GM12801 (cell line): ENCODE results near the gene CORO2B.

ENCODE experiments used
- TF ChIP-seq, protein P1 (sequence below): IDR thresholded peaks from one replicate; pipeline ENCODE4 v1.5.1; 2011; ENCODE audit warnings: control low read depth; ENCODE audit not compliant: insufficient read length; ENCODE audit errors: extremely low read depth

Gene CORO2B

DNA sequence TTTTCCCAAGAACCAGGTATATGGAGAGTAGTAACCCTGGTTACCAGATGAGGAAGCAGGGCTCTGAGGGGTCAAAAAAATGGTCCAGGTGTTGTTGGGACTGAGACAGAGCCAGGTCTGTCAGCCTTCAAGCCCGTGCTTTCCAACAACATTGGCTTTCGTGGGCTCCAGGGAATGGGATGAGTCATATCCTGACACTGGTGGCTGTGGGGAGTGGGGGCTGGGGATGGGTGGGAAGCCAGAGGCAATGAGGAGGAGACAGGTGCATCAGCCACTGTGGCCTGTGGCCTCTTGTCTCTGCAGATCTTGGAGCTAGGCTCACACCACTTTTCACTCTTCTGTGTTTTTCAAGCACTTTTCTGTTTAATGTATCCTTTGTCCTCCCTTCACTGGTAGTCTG is 38.2 kb downstream of the CORO2B start:
- TF ChIP-seq, protein P1, sequence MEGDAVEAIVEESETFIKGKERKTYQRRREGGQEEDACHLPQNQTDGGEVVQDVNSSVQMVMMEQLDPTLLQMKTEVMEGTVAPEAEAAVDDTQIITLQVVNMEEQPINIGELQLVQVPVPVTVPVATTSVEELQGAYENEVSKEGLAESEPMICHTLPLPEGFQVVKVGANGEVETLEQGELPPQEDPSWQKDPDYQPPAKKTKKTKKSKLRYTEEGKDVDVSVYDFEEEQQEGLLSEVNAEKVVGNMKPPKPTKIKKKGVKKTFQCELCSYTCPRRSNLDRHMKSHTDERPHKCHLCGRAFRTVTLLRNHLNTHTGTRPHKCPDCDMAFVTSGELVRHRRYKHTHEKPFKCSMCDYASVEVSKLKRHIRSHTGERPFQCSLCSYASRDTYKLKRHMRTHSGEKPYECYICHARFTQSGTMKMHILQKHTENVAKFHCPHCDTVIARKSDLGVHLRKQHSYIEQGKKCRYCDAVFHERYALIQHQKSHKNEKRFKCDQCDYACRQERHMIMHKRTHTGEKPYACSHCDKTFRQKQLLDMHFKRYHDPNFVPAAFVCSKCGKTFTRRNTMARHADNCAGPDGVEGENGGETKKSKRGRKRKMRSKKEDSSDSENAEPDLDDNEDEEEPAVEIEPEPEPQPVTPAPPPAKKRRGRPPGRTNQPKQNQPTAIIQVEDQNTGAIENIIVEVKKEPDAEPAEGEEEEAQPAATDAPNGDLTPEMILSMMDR = no peak

DNA sequence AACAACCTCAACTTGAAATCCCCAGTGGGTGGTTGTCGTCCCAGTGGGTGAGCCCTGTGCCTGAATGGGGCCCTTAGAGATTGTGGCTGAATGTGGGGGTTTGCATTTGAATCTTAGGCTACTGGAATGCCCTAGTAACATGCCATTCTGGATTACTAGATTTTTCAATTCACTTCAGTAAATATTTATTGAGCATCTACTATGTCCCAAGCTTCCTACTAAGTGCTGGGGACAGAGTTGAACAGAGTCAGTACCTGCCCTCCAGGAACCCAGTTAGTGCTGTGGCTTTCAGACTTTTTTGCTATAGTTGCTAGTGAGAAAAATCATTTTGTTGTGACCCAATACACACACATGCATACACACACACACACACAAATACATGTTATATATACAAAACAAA is 39.0 kb downstream of the CORO2B start:
- TF ChIP-seq, protein P1 = no peak

DNA sequence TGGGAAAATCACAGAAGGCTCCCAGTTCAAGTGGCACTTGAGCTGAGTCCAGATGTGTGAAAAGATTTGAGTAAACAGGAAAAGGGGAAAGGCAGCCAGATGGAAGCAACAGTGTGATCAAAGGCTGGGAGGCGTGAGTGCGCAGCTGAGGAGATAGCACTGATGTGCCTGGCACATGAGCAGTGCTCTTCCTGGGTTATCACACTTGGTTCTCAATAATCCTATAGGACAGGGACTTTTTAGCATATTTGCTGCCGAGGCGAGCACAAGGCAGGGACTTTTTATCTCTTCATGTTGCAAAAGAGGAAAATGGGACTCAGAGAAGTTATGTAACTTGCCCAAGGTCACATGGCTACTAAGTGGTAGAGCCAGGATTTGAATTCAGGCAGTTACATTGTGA is 39.6 kb downstream of the CORO2B start:
- TF ChIP-seq, protein P1 = no peak

DNA sequence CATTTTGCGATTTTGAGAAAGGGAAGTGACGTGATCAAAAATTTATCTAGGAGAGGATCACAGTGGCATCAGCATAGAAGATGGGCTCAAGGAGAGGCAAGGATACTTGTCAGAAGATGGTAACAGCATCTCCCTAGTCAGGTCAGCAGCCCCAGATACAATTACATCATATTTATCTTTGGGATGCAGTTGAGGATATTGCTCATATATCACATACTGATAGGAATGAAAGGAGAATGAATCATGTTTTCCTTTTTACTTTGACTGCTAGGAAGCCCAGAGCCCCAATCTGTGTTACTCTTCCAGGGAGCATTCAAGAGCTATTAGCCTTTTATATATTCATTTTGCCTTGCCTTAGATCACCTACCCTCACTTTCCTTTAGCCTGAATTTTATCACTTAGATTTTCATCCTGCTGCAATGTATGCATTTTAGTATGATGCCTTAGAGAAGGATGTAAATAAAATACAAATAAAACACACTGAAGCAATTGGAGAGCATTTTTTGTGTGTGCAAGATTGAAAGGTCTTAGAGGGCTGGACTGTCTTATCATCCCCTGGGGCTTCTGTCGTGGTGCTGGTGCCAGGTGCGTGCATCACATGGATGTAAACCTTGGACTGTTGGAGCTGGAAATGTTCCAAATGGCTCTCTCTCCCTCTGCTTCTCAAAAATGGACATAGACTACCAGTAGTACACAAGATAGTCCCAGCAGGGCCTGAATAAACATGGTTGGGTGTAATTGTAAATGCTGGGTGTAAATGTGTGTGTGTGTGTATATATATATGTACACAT is 40.3 kb downstream of the CORO2B start:
- TF ChIP-seq, protein P1 = no peak

DNA sequence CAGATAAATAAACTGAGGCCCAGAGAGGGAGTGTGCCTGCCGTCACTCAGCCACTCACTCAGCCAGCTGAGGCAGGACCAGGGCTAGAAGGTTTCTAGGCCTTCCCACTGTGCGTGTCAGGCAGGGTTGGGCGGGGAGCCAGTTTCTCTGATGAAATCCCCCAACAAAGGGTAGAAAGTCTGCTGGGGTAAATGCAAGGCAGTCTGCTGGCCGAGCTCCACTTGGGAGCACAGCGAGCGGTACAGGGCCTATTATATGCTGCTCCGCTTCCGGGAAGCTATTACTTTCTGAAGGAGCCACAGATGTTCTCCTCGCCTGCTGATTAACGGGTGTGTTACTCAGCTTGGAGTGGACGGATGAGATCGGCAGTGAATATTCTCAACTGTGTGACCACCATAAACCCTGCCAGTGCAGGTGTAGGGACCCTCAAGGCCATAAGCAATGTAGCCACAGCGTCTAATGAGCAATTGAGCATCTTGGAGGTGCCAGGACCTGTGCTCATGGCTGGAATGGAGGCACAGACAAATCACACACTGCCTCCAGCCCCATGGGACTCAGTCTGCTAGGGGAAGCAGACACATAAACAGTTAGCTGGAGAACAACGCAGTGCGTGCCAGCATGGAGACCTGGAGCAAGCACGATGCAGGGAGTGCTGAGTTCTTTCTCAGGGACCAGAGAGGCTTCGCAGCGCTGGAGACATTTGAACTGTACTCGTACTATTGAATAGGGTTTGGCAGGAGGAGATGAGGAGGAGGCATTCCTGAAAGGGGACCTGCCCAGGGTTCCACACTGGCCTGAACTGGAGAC is 42.1 kb downstream of the CORO2B start:
- TF ChIP-seq, protein P1 = no peak

DNA sequence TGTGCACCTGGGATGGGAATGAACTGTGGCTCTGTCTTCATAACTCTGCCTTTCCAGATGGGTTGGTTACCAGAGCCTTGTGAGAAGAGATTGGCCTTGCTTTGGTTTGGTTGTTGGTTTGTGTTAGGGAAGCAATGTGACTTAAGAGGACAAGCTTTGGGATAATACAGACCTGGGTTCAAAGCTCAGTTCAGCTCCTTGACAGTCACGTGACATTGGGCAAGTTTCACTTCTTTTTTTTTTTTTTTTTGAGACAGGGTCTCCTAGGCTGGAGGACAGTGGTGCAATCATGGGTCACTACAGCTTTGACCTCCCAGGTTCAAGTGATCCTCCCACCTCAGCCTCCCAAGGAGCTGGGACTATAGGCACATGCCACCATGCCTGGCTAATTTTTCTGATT is 42.7 kb downstream of the CORO2B start:
- TF ChIP-seq, protein P1 = no peak

DNA sequence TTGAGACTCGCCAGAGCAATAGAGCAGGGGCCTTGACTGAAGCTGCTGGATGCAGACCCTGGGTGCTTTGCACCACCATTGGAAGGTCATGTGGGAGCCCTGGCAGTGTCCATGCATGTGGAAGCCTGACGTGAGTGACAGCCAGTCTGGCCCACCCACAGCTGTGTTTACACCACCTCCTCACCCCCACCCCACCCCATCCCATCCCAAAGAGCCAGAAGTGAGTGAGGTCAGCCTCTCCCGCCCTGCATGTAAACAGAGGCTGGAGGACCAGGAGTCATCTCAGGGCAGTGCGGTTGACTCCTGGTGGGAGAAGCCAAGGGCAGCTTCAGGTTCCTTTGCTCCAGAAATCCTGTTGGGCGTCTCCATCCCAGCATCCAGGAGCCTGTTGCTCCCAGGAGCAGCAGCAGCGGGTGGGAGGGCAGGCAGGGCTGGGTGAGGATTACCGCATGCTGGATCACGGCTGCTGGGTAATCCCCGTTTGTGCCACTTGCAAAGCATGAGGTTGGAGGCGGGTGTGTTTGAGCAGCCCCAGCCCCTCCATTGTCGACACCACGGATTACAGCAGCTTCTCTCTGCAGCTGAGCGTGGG is 44.6 kb downstream of the CORO2B start:
- TF ChIP-seq, protein P1 = no peak
